Esophagus muscularis mucosa (tissue), 4 donors: ENCODE measurements around the gene C16orf90. TPM values are rescaled to one million over a fixed set of nuclear protein-coding genes. Genes with fewer than 3 reads are reported as not detected.

Source experiments
- DNase-seq: peaks from one replicate; pipeline ENCODE4 v3.0.0-alpha.2; 2017; ENCODE audit errors: extremely low spot score
- H3K27ac ChIP-seq, 4 donors: fragments of 200-600 bp; sonication (generic); replicated peaks in 1 of 4; 1 replicate in 3 of 4; 2 replicates in 1 of 4; pipeline ENCODE4 v1.5.1; 2016 to 2019; ENCODE audit warnings: mild to moderate bottlenecking in 1 of 4
- H3K27me3 ChIP-seq, 4 donors: fragments of 200-600 bp; sonication (generic); one replicate each; pipeline versions ENCODE4 v1.5.1 to v1.6.0; 2016 to 2019
- H3K36me3 ChIP-seq, 4 donors: fragments of 200-600 bp; sonication (generic); one replicate each; pipeline ENCODE4 v1.5.1; 2016 to 2019
- H3K4me1 ChIP-seq, 4 donors: fragments of 200-600 bp; sonication (generic); one replicate each; pipeline ENCODE4 v1.5.1; 2016 to 2019
- H3K4me3 ChIP-seq, 4 donors: fragments of 200-600 bp; sonication (generic); 1 replicate in 2 of 4; 2 replicates in 2 of 4; pipeline ENCODE4 v1.5.1; 2016 to 2019; ENCODE audit warnings: mild to moderate bottlenecking in 4 of 4, moderate library complexity in 1 of 4
- H3K9me3 ChIP-seq, 4 donors: fragments of 200-600 bp; sonication (generic); 1 replicate in 3 of 4; 2 replicates in 1 of 4; pipeline ENCODE4 v1.5.1; 2016 to 2019
- CTCF ChIP-seq, 3 experiments: fragments of 200-600 bp in 2 of 3; fragments of 450-650 bp in 1 of 3; sonication (generic) in 2 of 3; IDR thresholded peaks; one replicate each; pipeline ENCODE4 v1.5.1; 2017 to 2019; ENCODE audit warnings: antibody characterized with exemption in 3 of 3, mild to moderate bottlenecking in 2 of 3, moderate library complexity in 1 of 3
- EP300 ChIP-seq: sonication (generic); formaldehyde crosslinking; IDR thresholded peaks from one replicate; pipeline ENCODE4 v1.6.1; 2017; ENCODE audit warnings: antibody characterized with exemption
- POLR2A ChIP-seq: fragments of 450-650 bp; IDR thresholded peaks from one replicate; pipeline ENCODE4 v1.6.1; 2017; ENCODE audit warnings: antibody characterized with exemption, moderate library complexity, mild to moderate bottlenecking, low read depth
- POLR2AphosphoS5 ChIP-seq, 2 donors: sonication (generic); formaldehyde crosslinking; IDR thresholded peaks; one replicate each; pipeline ENCODE4 v1.6.1; 2017; ENCODE audit warnings: antibody characterized with exemption in 2 of 2
- WGBS: methylation state at CpG from one replicate; pipeline ENCODE4 v1.1.5; 2018; 5-methylcytosine and 5-hydroxymethylcytosine counted together
- intact Hi-C: fragments of 100-400 bp; cut with DNase I; formaldehyde crosslinking; loops from one replicate; pipeline ENCODE4 v1.15.1; 2023
- total RNA-seq, 4 donors: library from RNA; depleted of rRNA; stranded (reverse); fragments of >200 nt; gene quantifications; one replicate each; pipeline versions ENCODE4 v1.1.0 to v1.2.1, GENCODE V29; 2016

The C16orf90 gene
- total RNA-seq, 4 donors from 2014 or later = not detected

- Histone ChIP-seq H3K27me3 (no peaks in the 10 kb centered on the region), H3K4me1 (peaks cover 61 to 88% (median 80%) of the 10 kb centered on the region in 4 donors)
Measured at GRCh38 chr16:3460121-3460520, 35.2 kb downstream of the C16orf90 start.

GRCh38 chr16:3459401-3460090, 35.7 kb downstream of the C16orf90 start:
- Histone ChIP-seq H3K27ac (peak overlapping the region in 3 of 4 donors; percentile 92 to 98 (median 94)), H3K36me3 (no peaks in the 10 kb centered on the region), H3K4me1 (peaks cover 57 to 84% (median 81%) of the 10 kb centered on the region in 4 donors), H3K9me3 (no peaks in the 10 kb centered on the region), H3K4me3 (peak overlapping the region; percentile 85 to 93 (median 92)), H3K27me3 (no peaks in the 10 kb centered on the region)
- no peak for TF ChIP-seq CTCF (IDR thresholded peaks at IDR 0.05)
- no peak for TF ChIP-seq EP300
- 61% methylated on average over 9 of the region's 9 CpGs for WGBS
- DNase-seq = no peak
- intact Hi-C loops = loop anchor here (2.0 to 5.0 kb wide), 2 partner anchors 43 to 59 kb away; partner anchors contain the start of genes CLUAP1, ZNF174 and ZSCAN32

More at GRCh38 chr16:3460121-3460520, 35.2 kb downstream of the C16orf90 start:
- TF ChIP-seq POLR2A = no peak
- TF ChIP-seq CTCF (IDR thresholded peaks at IDR 0.05) = no peak
- no peak for TF ChIP-seq EP300
- TF ChIP-seq POLR2AphosphoS5 (IDR thresholded peaks at IDR 0.05) = no peak
- Histone ChIP-seq H3K9me3 (no peaks in the 10 kb centered on the region), H3K27ac (no peak overlapping the region), H3K4me3 (no peak overlapping the region), H3K36me3 (no peaks in the 10 kb centered on the region)
- no peak for DNase-seq
- intact Hi-C loops = no loop called here
- WGBS = 83% methylated on average over 7 of the region's 7 CpGs

- no peak for DNase-seq
- no peaks in the 10 kb centered on the region for H3K9me3 ChIP-seq
- peak overlapping the region; percentile 92 to 98 (median 95) for H3K27ac ChIP-seq
- TF ChIP-seq CTCF (IDR thresholded peaks at IDR 0.05) (no peak), EP300 (no peak), POLR2A (no peak), POLR2AphosphoS5 (IDR thresholded peaks at IDR 0.05) (no peak)
- H3K36me3 ChIP-seq = no peaks in the 10 kb centered on the region
- H3K4me1 ChIP-seq = peaks cover 54 to 78% (median 76%) of the 10 kb centered on the region in 4 donors
- peak overlapping the region; percentile 85 to 93 (median 92) for H3K4me3 ChIP-seq
- no peaks in the 10 kb centered on the region for H3K27me3 ChIP-seq
- intact Hi-C loops = loop anchor here (2.0 to 5.0 kb wide), 2 partner anchors 43 to 58 kb away; partner anchors contain the start of genes CLUAP1, ZNF174 and ZSCAN32
- 4% methylated on average over 10 of the region's 10 CpGs for WGBS
Measured at GRCh38 chr16:3458852-3459361, 36.4 kb downstream of the C16orf90 start.

- Histone ChIP-seq H3K27me3 (no peaks in the 10 kb centered on the region), H3K36me3 (no peaks in the 10 kb centered on the region), H3K4me1 (peaks cover 54 to 76% (median 71%) of the 10 kb centered on the region in 4 donors), H3K27ac (peak overlapping the region; percentile 92 to 98 (median 95)), H3K4me3 (peak overlapping the region; percentile 85 to 93 (median 92)), H3K9me3 (no peaks in the 10 kb centered on the region)
- intact Hi-C loops = loop anchor here (2.0 to 5.0 kb wide), 2 partner anchors 44 to 58 kb away; partner anchors contain the start of genes CLUAP1, ZNF174 and ZSCAN32
- TF ChIP-seq EP300 = no peak
- no peak for TF ChIP-seq POLR2A
- no peak for TF ChIP-seq POLR2AphosphoS5 (IDR thresholded peaks at IDR 0.05)
- TF ChIP-seq CTCF (IDR thresholded peaks at IDR 0.05) = no peak
- no peak for DNase-seq
- WGBS = under 1% methylated on average over 9 of the region's 47 CpGs
Measured at GRCh38 chr16:3458278-3458851, 36.9 kb downstream of the C16orf90 start.
